ENCODE results near the gene TMEM176A.

Gene TMEM176A

DNA sequence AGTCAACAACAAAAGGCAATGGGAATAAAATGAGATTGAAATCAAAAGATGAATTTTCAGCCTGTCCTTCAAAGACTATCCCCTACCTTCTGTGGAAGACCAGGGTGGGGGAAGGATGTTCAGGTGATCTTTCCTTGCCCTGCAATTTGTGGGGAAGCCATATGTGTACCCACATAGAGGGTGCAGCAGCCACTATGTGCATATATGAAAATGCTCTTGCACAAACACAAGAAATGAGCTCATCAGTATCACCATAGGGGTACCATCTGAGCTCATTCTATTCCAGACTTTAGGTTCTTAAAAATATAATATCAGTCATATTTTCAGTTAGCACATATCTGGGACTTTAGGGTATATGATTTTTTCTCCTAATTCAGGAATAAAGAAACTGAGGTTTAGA, 45.6 kb upstream of the TMEM176A start:
- no peak for ATAC-seq
- TF ChIP-seq OSR1 (CRISPR knock-in tag; IDR thresholded peaks at IDR 0.05) (no peak), ISL1 (CRISPR knock-in tag; IDR thresholded peaks at IDR 0.05) (no peak), ZNF70 (CRISPR knock-in tag; IDR thresholded peaks at IDR 0.05) (no peak)

DNA sequence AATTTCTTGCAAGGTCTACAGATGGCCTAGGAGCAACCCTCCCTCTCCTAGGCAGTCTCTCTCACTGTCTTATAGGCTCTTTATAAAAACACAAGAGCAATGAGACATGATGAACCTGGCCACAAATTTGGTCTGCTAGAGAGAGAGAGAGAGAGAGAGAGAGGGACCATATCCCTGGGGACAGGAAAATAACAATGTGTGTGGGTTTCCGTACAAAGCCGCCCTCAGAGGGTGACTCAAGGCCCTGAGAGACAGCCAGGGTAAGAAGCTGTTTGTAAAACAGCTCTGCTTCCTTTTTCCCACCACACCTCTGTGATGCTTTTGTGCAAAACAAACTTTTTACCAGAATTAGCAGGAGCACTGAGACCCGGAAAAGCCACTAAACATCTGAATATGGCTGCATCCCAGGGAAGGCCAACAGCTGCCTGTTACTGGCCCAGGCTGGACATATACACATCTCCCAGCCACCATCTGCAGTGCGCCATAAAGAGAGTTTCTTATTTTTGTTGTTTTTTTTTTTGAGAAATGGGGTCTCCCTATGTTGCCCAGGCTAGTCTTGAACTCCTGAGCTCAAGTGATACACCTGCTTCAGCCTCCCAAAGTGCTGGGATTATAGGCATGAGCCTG, 45.0 kb upstream of the TMEM176A start:
- ATAC-seq, result no peak
- TF ChIP-seq, protein P1, sequence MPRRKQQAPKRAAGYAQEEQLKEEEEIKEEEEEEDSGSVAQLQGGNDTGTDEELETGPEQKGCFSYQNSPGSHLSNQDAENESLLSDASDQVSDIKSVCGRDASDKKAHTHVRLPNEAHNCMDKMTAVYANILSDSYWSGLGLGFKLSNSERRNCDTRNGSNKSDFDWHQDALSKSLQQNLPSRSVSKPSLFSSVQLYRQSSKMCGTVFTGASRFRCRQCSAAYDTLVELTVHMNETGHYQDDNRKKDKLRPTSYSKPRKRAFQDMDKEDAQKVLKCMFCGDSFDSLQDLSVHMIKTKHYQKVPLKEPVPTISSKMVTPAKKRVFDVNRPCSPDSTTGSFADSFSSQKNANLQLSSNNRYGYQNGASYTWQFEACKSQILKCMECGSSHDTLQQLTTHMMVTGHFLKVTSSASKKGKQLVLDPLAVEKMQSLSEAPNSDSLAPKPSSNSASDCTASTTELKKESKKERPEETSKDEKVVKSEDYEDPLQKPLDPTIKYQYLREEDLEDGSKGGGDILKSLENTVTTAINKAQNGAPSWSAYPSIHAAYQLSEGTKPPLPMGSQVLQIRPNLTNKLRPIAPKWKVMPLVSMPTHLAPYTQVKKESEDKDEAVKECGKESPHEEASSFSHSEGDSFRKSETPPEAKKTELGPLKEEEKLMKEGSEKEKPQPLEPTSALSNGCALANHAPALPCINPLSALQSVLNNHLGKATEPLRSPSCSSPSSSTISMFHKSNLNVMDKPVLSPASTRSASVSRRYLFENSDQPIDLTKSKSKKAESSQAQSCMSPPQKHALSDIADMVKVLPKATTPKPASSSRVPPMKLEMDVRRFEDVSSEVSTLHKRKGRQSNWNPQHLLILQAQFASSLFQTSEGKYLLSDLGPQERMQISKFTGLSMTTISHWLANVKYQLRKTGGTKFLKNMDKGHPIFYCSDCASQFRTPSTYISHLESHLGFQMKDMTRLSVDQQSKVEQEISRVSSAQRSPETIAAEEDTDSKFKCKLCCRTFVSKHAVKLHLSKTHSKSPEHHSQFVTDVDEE (CRISPR knock-in tag; IDR thresholded peaks at IDR 0.05), result no peak
- TF ChIP-seq OSR1 (CRISPR knock-in tag; IDR thresholded peaks at IDR 0.05) (no peak), TCF4 (CRISPR knock-in tag; IDR thresholded peaks at IDR 0.05; ENCODE audit: borderline replicate concordance) (no peak), ZFP30 (CRISPR knock-in tag; IDR thresholded peaks at IDR 0.05) (no peak), TOX (CRISPR knock-in tag; IDR thresholded peaks at IDR 0.05; ENCODE audit: borderline replicate concordance) (no peak), PPARA (CRISPR knock-in tag; IDR thresholded peaks at IDR 0.05; ENCODE audit: borderline replicate concordance) (no peak), CSDC2 (CRISPR knock-in tag; IDR thresholded peaks at IDR 0.05) (no peak), RARB (CRISPR knock-in tag; IDR thresholded peaks at IDR 0.05) (no peak)
- TF ChIP-seq, protein P2, sequence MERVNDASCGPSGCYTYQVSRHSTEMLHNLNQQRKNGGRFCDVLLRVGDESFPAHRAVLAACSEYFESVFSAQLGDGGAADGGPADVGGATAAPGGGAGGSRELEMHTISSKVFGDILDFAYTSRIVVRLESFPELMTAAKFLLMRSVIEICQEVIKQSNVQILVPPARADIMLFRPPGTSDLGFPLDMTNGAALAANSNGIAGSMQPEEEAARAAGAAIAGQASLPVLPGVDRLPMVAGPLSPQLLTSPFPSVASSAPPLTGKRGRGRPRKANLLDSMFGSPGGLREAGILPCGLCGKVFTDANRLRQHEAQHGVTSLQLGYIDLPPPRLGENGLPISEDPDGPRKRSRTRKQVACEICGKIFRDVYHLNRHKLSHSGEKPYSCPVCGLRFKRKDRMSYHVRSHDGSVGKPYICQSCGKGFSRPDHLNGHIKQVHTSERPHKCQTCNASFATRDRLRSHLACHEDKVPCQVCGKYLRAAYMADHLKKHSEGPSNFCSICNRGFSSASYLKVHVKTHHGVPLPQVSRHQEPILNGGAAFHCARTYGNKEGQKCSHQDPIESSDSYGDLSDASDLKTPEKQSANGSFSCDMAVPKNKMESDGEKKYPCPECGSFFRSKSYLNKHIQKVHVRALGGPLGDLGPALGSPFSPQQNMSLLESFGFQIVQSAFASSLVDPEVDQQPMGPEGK (CRISPR knock-in tag; IDR thresholded peaks at IDR 0.05; ENCODE audit: borderline replicate concordance), result no peak

GRCh38 chr7:150756166-150756565, 44.4 kb upstream of the TMEM176A start:
- ATAC-seq, result no peak
- TF ChIP-seq TCF4 (CRISPR knock-in tag; IDR thresholded peaks at IDR 0.05; ENCODE audit: borderline replicate concordance), result no peak
- TF ChIP-seq GLIS3 (CRISPR knock-in tag; IDR thresholded peaks at IDR 0.05), result no peak
- TF ChIP-seq, protein P2 (CRISPR knock-in tag; IDR thresholded peaks at IDR 0.05; ENCODE audit: borderline replicate concordance), result no peak
- no peak for TF ChIP-seq ZNF8 (CRISPR knock-in tag; IDR thresholded peaks at IDR 0.05)
- no peak for TF ChIP-seq OSR1 (CRISPR knock-in tag; IDR thresholded peaks at IDR 0.05)
- no peak for TF ChIP-seq TOX (CRISPR knock-in tag; IDR thresholded peaks at IDR 0.05; ENCODE audit: borderline replicate concordance)
- no peak for TF ChIP-seq BACH2 (CRISPR knock-in tag; IDR thresholded peaks at IDR 0.05; ENCODE audit: borderline replicate concordance)
- TF ChIP-seq, protein P1 (CRISPR knock-in tag; IDR thresholded peaks at IDR 0.05), result no peak
- no peak for TF ChIP-seq PPARA (CRISPR knock-in tag; IDR thresholded peaks at IDR 0.05; ENCODE audit: borderline replicate concordance)
- no peak for TF ChIP-seq ZFP3 (CRISPR knock-in tag; IDR thresholded peaks at IDR 0.05)
- TF ChIP-seq ZNF70 (CRISPR knock-in tag; IDR thresholded peaks at IDR 0.05), result no peak
- no peak for TF ChIP-seq ZC3H10 (CRISPR knock-in tag; IDR thresholded peaks at IDR 0.05)
- TF ChIP-seq ARNTL (CRISPR knock-in tag; IDR thresholded peaks at IDR 0.05; ENCODE audit: borderline replicate concordance, low read depth), result no peak
- no peak for TF ChIP-seq RARB (CRISPR knock-in tag; IDR thresholded peaks at IDR 0.05)
- TF ChIP-seq, protein P3, sequence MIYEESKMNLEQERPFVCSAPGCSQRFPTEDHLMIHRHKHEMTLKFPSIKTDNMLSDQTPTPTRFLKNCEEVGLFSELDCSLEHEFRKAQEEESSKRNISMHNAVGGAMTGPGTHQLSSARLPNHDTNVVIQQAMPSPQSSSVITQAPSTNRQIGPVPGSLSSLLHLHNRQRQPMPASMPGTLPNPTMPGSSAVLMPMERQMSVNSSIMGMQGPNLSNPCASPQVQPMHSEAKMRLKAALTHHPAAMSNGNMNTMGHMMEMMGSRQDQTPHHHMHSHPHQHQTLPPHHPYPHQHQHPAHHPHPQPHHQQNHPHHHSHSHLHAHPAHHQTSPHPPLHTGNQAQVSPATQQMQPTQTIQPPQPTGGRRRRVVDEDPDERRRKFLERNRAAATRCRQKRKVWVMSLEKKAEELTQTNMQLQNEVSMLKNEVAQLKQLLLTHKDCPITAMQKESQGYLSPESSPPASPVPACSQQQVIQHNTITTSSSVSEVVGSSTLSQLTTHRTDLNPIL (CRISPR knock-in tag; IDR thresholded peaks at IDR 0.05; ENCODE audit: low read depth), result no peak

All from SK-N-SH treated with all-trans-retinoic acid at 6 μM for 48 hours (cell line).